ENCODE results near the gene MARCKS.

The MARCKS gene

GRCh38 chr6:113903666-113904330 is 46.7 kb downstream of the MARCKS start:
- CTCF ChIA-PET = interaction anchor here (0.5 kb wide), 1 partner anchor 14 kb away, joined by 5 read pairs; no protein-coding TSS in a partner anchor
- H3K4me1 ChIP-seq (ENCODE audit: control insufficient read depth, insufficient read depth, low read length) = no peaks in the 10 kb centered on the region
- no peak overlapping the region for H3K4me3 ChIP-seq (ENCODE audit: low read depth, low read length)
- POLR2A ChIA-PET = interaction anchor here (0.6 kb wide), 1 partner anchor 204 kb away, joined by 3 read pairs; no protein-coding TSS in a partner anchor
- H3K27ac ChIP-seq (ENCODE audit: extremely low read depth, low read depth, low read length) = no peak overlapping the region
- no peaks in the 10 kb centered on the region for H3K36me3 ChIP-seq (ENCODE audit: control insufficient read depth in 2 of 2, insufficient read depth in 1 of 2, low read length in 2 of 2)
- TF ChIP-seq SCRT2 (tag by site-specific recombination; IDR thresholded peaks at IDR 0.05) (peak; percentile 73), ZNF335 (tag by site-specific recombination; conservative IDR thresholded peaks at IDR 0.05) (peak; percentile 50; the same call in 1 of the 2 replicates), YY1 (tag by site-specific recombination; IDR thresholded peaks at IDR 0.05) (no peak), ZNF341 (tag by site-specific recombination; IDR thresholded peaks at IDR 0.05; ENCODE audit: low read depth) (0 out of 2 replicates have a peak, but pooled peaks have one; percentile 11), ZNF398 (tag by site-specific recombination; IDR thresholded peaks at IDR 0.05) (no peak), PRDM1 (tag by site-specific recombination; IDR thresholded peaks at IDR 0.05) (no peak), ZNF514 (tag by site-specific recombination; IDR thresholded peaks at IDR 0.05) (no peak), ZFP41 (tag by site-specific recombination; IDR thresholded peaks at IDR 0.05; ENCODE audit: borderline replicate concordance) (no peak), TRIM28 (IDR thresholded peaks at IDR 0.05; ENCODE audit: borderline replicate concordance, low read length) (0 out of 2 replicates have a peak, but pooled peaks have one; percentile 23), PRDM10 (tag by site-specific recombination; IDR thresholded peaks at IDR 0.05) (no peak), ZNF138 (tag by site-specific recombination; IDR thresholded peaks at IDR 0.05; ENCODE audit: borderline replicate concordance) (no peak)
- no peaks in the 10 kb centered on the region for H3K9me3 ChIP-seq (ENCODE audit: control insufficient read depth, insufficient read depth, low read depth, low read length)

GRCh38 chr6:113907102-113907815 is 50.1 kb downstream of the MARCKS start:
- Histone ChIP-seq H3K4me1 (ENCODE audit: control insufficient read depth, insufficient read depth, low read length) (no peaks in the 10 kb centered on the region), H3K36me3 (ENCODE audit: control insufficient read depth in 2 of 2, insufficient read depth in 1 of 2, low read length in 2 of 2) (no peaks in the 10 kb centered on the region), H3K27ac (ENCODE audit: extremely low read depth, low read depth, low read length) (no peak overlapping the region), H3K4me3 (ENCODE audit: low read depth, low read length) (no peak overlapping the region), H3K9me3 (ENCODE audit: control insufficient read depth, insufficient read depth, low read depth, low read length) (no peaks in the 10 kb centered on the region)
- CTCF ChIA-PET = interaction anchor here (0.5 to 3.3 kb wide), 12 partner anchors 17 to 1732 kb away, joined by 3 to 20 read pairs (median 4); no protein-coding TSS in a partner anchor
- POLR2A ChIA-PET = no interaction called here
- TF ChIP-seq ZNF658 (tag by site-specific recombination; IDR thresholded peaks at IDR 0.05) = no peak
- TF ChIP-seq ZNF16 (tag by site-specific recombination; IDR thresholded peaks at IDR 0.05; ENCODE audit: low read depth) = no peak
- no peak for TF ChIP-seq ZNF521 (tag by site-specific recombination; IDR thresholded peaks at IDR 0.05)
- no peak for TF ChIP-seq ZNF639 (tag by site-specific recombination; IDR thresholded peaks at IDR 0.05)
- TF ChIP-seq ZNF596 (tag by site-specific recombination; IDR thresholded peaks at IDR 0.05) = no peak
- TF ChIP-seq ZNF701 (tag by site-specific recombination; IDR thresholded peaks at IDR 0.05) = no peak
- TF ChIP-seq ZNF513 (tag by site-specific recombination; IDR thresholded peaks at IDR 0.05) = no peak
- no peak for TF ChIP-seq ZNF645 (tag by site-specific recombination; IDR thresholded peaks at IDR 0.05)
- TF ChIP-seq ZNF785 (tag by site-specific recombination; IDR thresholded peaks at IDR 0.05) = no peak
- TF ChIP-seq ZNF114 (tag by site-specific recombination; IDR thresholded peaks at IDR 0.05) = no peak
- no peak for TF ChIP-seq ZNF549 (tag by site-specific recombination; IDR thresholded peaks at IDR 0.05)
- no peak for TF ChIP-seq ZNF624 (tag by site-specific recombination; IDR thresholded peaks at IDR 0.05)
- no peak for TF ChIP-seq ZNF830 (tag by site-specific recombination; IDR thresholded peaks at IDR 0.05; ENCODE audit: low read depth)
